Spleen (tissue), 11 donors: ENCODE results near the gene FEM1B. TPM values are rescaled to one million over a fixed set of nuclear protein-coding genes. Genes with fewer than 3 reads are reported as not detected.

Source experiments
- DNase-seq: peaks from one replicate; pipeline ENCODE4 v3.0.0-alpha.2; 2020
- H3K27ac ChIP-seq, 8 donors: fragments of 200-600 bp; sonication (generic) in 7 of 8; 1 replicate in 4 of 8; 2 replicates in 4 of 8; pipeline versions ENCODE4 v1.5.0 to v1.8.0; 2016 to 2021; ENCODE audit warnings: inconsistent platforms in 4 of 8, mild to moderate bottlenecking in 4 of 8, moderate library complexity in 1 of 8
- H3K27me3 ChIP-seq, 7 donors: fragments of 200-600 bp; sonication (generic) in 6 of 7; replicated peaks in 1 of 7; 1 replicate in 4 of 7; 2 replicates in 3 of 7; pipeline versions ENCODE4 v1.5.0 to v1.8.0; 2016 to 2021; ENCODE audit warnings: inconsistent platforms in 3 of 7, mild to moderate bottlenecking in 1 of 7
- H3K36me3 ChIP-seq, 6 donors: fragments of 200-600 bp; sonication (generic) in 5 of 6; 1 replicate in 4 of 6; 2 replicates in 2 of 6; pipeline versions ENCODE4 v1.5.0 to v1.8.0; 2016 to 2021; ENCODE audit warnings: inconsistent platforms in 2 of 6
- H3K4me1 ChIP-seq, 6 donors: fragments of 200-600 bp; sonication (generic) in 5 of 6; 1 replicate in 3 of 6; 2 replicates in 3 of 6; pipeline versions ENCODE4 v1.5.0 to v1.8.0; 2016 to 2021; ENCODE audit warnings: inconsistent platforms in 3 of 6
- H3K4me3 ChIP-seq, 8 donors: fragments of 200-600 bp; sonication (generic) in 7 of 8; 1 replicate in 4 of 8; 2 replicates in 4 of 8; pipeline versions ENCODE4 v1.5.0 to v1.8.0; 2016 to 2021; ENCODE audit warnings: inconsistent platforms in 4 of 8, mild to moderate bottlenecking in 4 of 8, moderate library complexity in 2 of 8
- H3K9me3 ChIP-seq, 8 donors: fragments of 200-600 bp; sonication (generic) in 7 of 8; 1 replicate in 4 of 8; 2 replicates in 4 of 8; pipeline versions ENCODE4 v1.5.0 to v1.8.0; 2016 to 2021; ENCODE audit warnings: inconsistent platforms in 4 of 8
- CTCF ChIP-seq, 11 experiments: fragments of 200-600 bp in 7 of 11; fragments of 450-650 bp in 4 of 11; sonication (generic) in 4 of 11; IDR thresholded peaks in 8 of 11; conservative IDR thresholded peaks in 3 of 11; 1 replicate in 7 of 11; 2 replicates in 4 of 11; pipeline versions ENCODE4 v1.4.0 to v1.8.0; 2016 to 2021; ENCODE audit warnings: antibody characterized with exemption in 11 of 11, inconsistent platforms in 4 of 11, mild to moderate bottlenecking in 1 of 11
- POLR2A ChIP-seq, 3 donors: fragments of 450-650 bp; IDR thresholded peaks; one replicate each; pipeline ENCODE4 v1.5.1; 2017; ENCODE audit warnings: antibody characterized with exemption in 3 of 3, mild to moderate bottlenecking in 1 of 3
- POLR2AphosphoS5 ChIP-seq, 3 donors: sonication (generic); formaldehyde crosslinking; IDR thresholded peaks; one replicate each; pipeline ENCODE4 v1.5.1; 2017; ENCODE audit warnings: antibody characterized with exemption in 3 of 3
- WGBS, 5 donors: extraction: QIAGEN DNeasy Blood & Tissue Kit in 3 of 5; methylation state at CpG; one replicate each; pipeline versions ENCODE4 v1.1.5 to v1.1.7; 2013 to 2018; 5-methylcytosine and 5-hydroxymethylcytosine counted together
- intact Hi-C: fragments of 100-400 bp; cut with DNase I; formaldehyde crosslinking; loops from one replicate; pipeline ENCODE4 v1.15.0; 2023; ENCODE audit warnings: low total_unique reads
- polyA plus RNA-seq, 3 donors: library from polyadenylated mRNA; stranded (reverse); fragments of 200-250 nt; gene quantifications; one replicate each; pipeline ENCODE4 v1.2.1, GENCODE V29; 2013
- total RNA-seq, 7 donors: library from RNA; depleted of rRNA in 3 of 7; stranded (reverse); fragments of >200 nt in 3 of 7; fragmentation: NEBNext Ultra II Directional in 4 of 7; extraction: Animal tissue kit (Norgen Biotek cat#: 25700) in 4 of 7; gene quantifications; one replicate each; pipeline versions ENCODE4 v1.1.0 to v1.2.1, GENCODE V29; 2016 to 2021
- donor health status: healthy with polysubstance abuse.
- donor health status: DM: no; HTN: no; CAD: no; lungs with moderate emphysema.
- donor health status: DM: no; HTN: no; CAD: no.
- donor health status: Bipolar disorder and iron deficiency.
- donor health status: healthy.
- donor health status: DM: no; HTN: no; CAD: no.
- donor health status: DM: yes; HTN: yes; CAD: no.

The FEM1B gene
- total and polyA plus RNA-seq, 10 donors: 6.2 to 63.5 (median 44.9) TPM

GRCh38 chr15:68334661-68335124, 57.1 kb downstream of the FEM1B start:
- intact Hi-C loops: no loop called here
- DNase-seq: peak; percentile 76
- no peak overlapping the region for H3K4me3 ChIP-seq
- H3K4me1 ChIP-seq: peaks cover 3 to 41% (median 29%) of the 10 kb centered on the region in 6 donors
- TF ChIP-seq POLR2A (IDR thresholded peaks at IDR 0.05) (no peak), POLR2AphosphoS5 (IDR thresholded peaks at IDR 0.05) (peak in 2 of 3 donors; percentile 29 to 61), CTCF (IDR thresholded peaks at IDR 0.05 in 8 of 11, conservative IDR thresholded peaks at IDR 0.05 in 3 of 11) (peak in 2 of 11 experiments; percentile 22 to 25)
- H3K27ac ChIP-seq: peak overlapping the region; percentile 68 to 89 (median 82)
- WGBS, 5 donors: 31 to 39% (median 35%) methylated on average over 9 of the region's 9 CpGs
- no peaks in the 10 kb centered on the region for H3K27me3 ChIP-seq
- no peaks in the 10 kb centered on the region for H3K9me3 ChIP-seq
- H3K36me3 ChIP-seq: no peaks in the 10 kb centered on the region

GRCh38 chr15:68335251-68335650, 57.7 kb downstream of the FEM1B start:
- intact Hi-C loops: no loop called here
- H3K36me3 ChIP-seq: no peaks in the 10 kb centered on the region
- TF ChIP-seq CTCF (IDR thresholded peaks at IDR 0.05 in 8 of 11, conservative IDR thresholded peaks at IDR 0.05 in 3 of 11) (no peak), POLR2AphosphoS5 (IDR thresholded peaks at IDR 0.05) (peak in 2 of 3 donors; percentile 73 to 77)
- peak overlapping the region; percentile 68 to 89 (median 82) for H3K27ac ChIP-seq
- no peaks in the 10 kb centered on the region for H3K9me3 ChIP-seq
- H3K4me1 ChIP-seq: peaks cover 3 to 41% (median 29%) of the 10 kb centered on the region in 6 donors
- H3K4me3 ChIP-seq: no peak overlapping the region
- 64 to 83% (median 76%) methylated on average over 1 of the region's 1 CpG for WGBS, 5 donors
- no peaks in the 10 kb centered on the region for H3K27me3 ChIP-seq
- DNase-seq: peak; percentile 81

GRCh38 chr15:68335655-68336054, 58.1 kb downstream of the FEM1B start:
- 65 to 78% (median 73%) methylated on average over 7 to 14 of the region's 14 CpGs for WGBS, 5 donors
- intact Hi-C loops: no loop called here
- H3K4me3 ChIP-seq: no peak overlapping the region
- no peaks in the 10 kb centered on the region for H3K9me3 ChIP-seq
- peak; percentile 84 for DNase-seq
- no peaks in the 10 kb centered on the region for H3K36me3 ChIP-seq
- TF ChIP-seq POLR2AphosphoS5 (IDR thresholded peaks at IDR 0.05) (peak; percentile 50 to 63 (median 59)), POLR2A (IDR thresholded peaks at IDR 0.05) (peak in 1 of 3 donors; percentile 13), CTCF (IDR thresholded peaks at IDR 0.05 in 8 of 11, conservative IDR thresholded peaks at IDR 0.05 in 3 of 11) (no peak)
- H3K27ac ChIP-seq: peak overlapping the region in 7 of 8 donors; percentile 70 to 89 (median 86)
- peaks cover 3 to 44% (median 33%) of the 10 kb centered on the region in 6 donors for H3K4me1 ChIP-seq
- H3K27me3 ChIP-seq: no peaks in the 10 kb centered on the region

- H3K4me1 ChIP-seq: peaks cover 3 to 53% (median 41%) of the 10 kb centered on the region in 6 donors
- H3K27ac ChIP-seq: peak overlapping the region in 6 of 8 donors; percentile 70 to 89 (median 86)
- peak; percentile 9 for DNase-seq
- no peaks in the 10 kb centered on the region for H3K27me3 ChIP-seq
- no peaks in the 10 kb centered on the region for H3K9me3 ChIP-seq
- TF ChIP-seq CTCF (IDR thresholded peaks at IDR 0.05 in 8 of 11, conservative IDR thresholded peaks at IDR 0.05 in 3 of 11) (no peak), POLR2A (IDR thresholded peaks at IDR 0.05) (no peak), POLR2AphosphoS5 (IDR thresholded peaks at IDR 0.05) (no peak)
- no peak overlapping the region for H3K4me3 ChIP-seq
- WGBS, 5 donors: 73 to 96% (median 92%) methylated on average over 6 to 7 of the region's 7 CpGs
- H3K36me3 ChIP-seq: no peaks in the 10 kb centered on the region
- intact Hi-C loops: no loop called here
Measured at GRCh38 chr15:68336516-68336915, 59.0 kb downstream of the FEM1B start.
